ENCODE measurements around the gene SIAH3.

GRCh38 chr13:45865414-45865813 lies 13.9 kb upstream of the SIAH3 start:
- TF ChIP-seq CTCF (IDR thresholded peaks at IDR 0.05) (no peak), POLR2A (IDR thresholded peaks at IDR 0.05) (no peak)
